ENCODE measurements around the gene PDE4D. TPM values are rescaled to one million over a fixed set of nuclear protein-coding genes. Genes with fewer than 3 reads are reported as not detected.

The PDE4D gene
- total and polyA plus RNA-seq, 10 of the 15 experiments (the other 5 are each of a cell fraction or from before 2014, with no cell fraction given) = 0.87 to 4.1 (median 2.2) TPM

DNA sequence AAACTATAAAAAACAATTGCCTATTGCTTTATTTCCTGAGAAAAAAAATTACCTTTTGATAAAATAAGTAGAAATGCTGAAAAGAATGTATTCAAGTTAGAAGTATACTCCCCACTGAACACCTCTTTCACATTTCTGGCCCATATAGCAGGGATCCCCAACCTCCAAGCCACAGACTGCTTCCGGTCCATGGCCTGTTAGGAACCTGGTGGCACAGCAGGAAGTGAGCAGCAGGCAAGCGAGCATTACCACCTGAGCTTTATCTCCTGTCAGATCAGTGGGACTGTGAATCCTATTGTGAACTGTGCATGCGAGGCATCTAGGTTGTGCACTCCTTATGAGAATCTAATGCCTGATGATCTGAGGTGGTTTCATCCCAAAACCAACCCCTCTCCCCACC lies 746.8 kb downstream of the PDE4D start:
- RAD21 ChIA-PET (ENCODE audit: unreplicated experiment) = no interaction called here
- BruUV-seq (replicated peaks) = no TSS peak
- 51% methylated on average over 3 of the region's 3 CpGs for WGBS (ENCODE audit: insufficient coverage, insufficient replicate concordance, low lambda C conversion rate, missing lambda C conversion rate)
- no peak overlapping the region for H3K4me2 ChIP-seq (ENCODE audit: control insufficient read depth, insufficient read depth)
- H3K36me3 ChIP-seq (ENCODE audit: control insufficient read depth in 2 of 2, insufficient read depth in 2 of 2, low read length in 1 of 2) = no peaks in the 10 kb centered on the region
- SMC1A ChIA-PET (ENCODE audit: uncharacterized antibody, unreplicated experiment) = interaction anchor here (1.5 kb wide), 1 partner anchor 28 kb away, joined by 4 read pairs; no protein-coding TSS in a partner anchor
- H3K27ac ChIP-seq (ENCODE audit: control insufficient read depth, insufficient read depth) = no peak overlapping the region
- CTCF ChIA-PET = no interaction called here
- H3K27me3 ChIP-seq (replicated peaks in 1 of 2; ENCODE audit: control insufficient read depth in 2 of 2, insufficient read depth in 2 of 2, low read length in 1 of 2) = no peaks in the 10 kb centered on the region
- H4K20me1 ChIP-seq (ENCODE audit: control insufficient read depth, insufficient read depth) = no peaks in the 10 kb centered on the region
- H3K4me1 ChIP-seq (ENCODE audit: control insufficient read depth, insufficient read depth, low read length) = peaks cover 7% of the 10 kb centered on the region; the same call in 1 of the 2 replicates
- no peaks in the 10 kb centered on the region for H3K79me2 ChIP-seq (ENCODE audit: control insufficient read depth, insufficient read depth, low read length)
- H2AFZ ChIP-seq (ENCODE audit: control insufficient read depth, low read depth, low read length) = no peak overlapping the region
- FAIRE-seq = no peak
- no peak for DNase-seq (ENCODE audit: low read depth, low spot score)
- POLR2A ChIA-PET = no interaction called here
- no peak overlapping the region for H3K4me3 ChIP-seq
- intact Hi-C loops (cut with micrococcal nuclease; ENCODE audit: unreplicated experiment) = no loop called here
- in situ Hi-C loops (cut with MboI) = no loop called here
- no peak overlapping the region for H3K9ac ChIP-seq (ENCODE audit: control insufficient read depth, insufficient read depth, low read length)
- ATAC-seq = no peak
- H3K9me3 ChIP-seq (replicated peaks; ENCODE audit: control insufficient read depth, insufficient read depth, low read length) = no peaks in the 10 kb centered on the region
- no peak for TF ChIP-seq MYC (IDR thresholded peaks at IDR 0.05; ENCODE audit: insufficient read depth, insufficient read length, insufficient replicate concordance, low read length, severe bottlenecking)
- TF ChIP-seq IRF4 (IDR thresholded peaks at IDR 0.05; ENCODE audit: low read depth, low read length) = no peak
- TF ChIP-seq CBFB (IDR thresholded peaks at IDR 0.05; ENCODE audit: low read depth) = no peak
- TF ChIP-seq, protein P1, sequence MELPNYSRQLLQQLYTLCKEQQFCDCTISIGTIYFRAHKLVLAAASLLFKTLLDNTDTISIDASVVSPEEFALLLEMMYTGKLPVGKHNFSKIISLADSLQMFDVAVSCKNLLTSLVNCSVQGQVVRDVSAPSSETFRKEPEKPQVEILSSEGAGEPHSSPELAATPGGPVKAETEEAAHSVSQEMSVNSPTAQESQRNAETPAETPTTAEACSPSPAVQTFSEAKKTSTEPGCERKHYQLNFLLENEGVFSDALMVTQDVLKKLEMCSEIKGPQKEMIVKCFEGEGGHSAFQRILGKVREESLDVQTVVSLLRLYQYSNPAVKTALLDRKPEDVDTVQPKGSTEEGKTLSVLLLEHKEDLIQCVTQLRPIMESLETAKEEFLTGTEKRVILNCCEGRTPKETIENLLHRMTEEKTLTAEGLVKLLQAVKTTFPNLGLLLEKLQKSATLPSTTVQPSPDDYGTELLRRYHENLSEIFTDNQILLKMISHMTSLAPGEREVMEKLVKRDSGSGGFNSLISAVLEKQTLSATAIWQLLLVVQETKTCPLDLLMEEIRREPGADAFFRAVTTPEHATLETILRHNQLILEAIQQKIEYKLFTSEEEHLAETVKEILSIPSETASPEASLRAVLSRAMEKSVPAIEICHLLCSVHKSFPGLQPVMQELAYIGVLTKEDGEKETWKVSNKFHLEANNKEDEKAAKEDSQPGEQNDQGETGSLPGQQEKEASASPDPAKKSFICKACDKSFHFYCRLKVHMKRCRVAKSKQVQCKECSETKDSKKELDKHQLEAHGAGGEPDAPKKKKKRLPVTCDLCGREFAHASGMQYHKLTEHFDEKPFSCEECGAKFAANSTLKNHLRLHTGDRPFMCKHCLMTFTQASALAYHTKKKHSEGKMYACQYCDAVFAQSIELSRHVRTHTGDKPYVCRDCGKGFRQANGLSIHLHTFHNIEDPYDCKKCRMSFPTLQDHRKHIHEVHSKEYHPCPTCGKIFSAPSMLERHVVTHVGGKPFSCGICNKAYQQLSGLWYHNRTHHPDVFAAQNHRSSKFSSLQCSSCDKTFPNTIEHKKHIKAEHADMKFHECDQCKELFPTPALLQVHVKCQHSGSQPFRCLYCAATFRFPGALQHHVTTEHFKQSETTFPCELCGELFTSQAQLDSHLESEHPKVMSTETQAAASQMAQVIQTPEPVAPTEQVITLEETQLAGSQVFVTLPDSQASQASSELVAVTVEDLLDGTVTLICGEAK (IDR thresholded peaks at IDR 0.05; ENCODE audit: borderline replicate concordance) = no peak
- TF ChIP-seq, protein P2, sequence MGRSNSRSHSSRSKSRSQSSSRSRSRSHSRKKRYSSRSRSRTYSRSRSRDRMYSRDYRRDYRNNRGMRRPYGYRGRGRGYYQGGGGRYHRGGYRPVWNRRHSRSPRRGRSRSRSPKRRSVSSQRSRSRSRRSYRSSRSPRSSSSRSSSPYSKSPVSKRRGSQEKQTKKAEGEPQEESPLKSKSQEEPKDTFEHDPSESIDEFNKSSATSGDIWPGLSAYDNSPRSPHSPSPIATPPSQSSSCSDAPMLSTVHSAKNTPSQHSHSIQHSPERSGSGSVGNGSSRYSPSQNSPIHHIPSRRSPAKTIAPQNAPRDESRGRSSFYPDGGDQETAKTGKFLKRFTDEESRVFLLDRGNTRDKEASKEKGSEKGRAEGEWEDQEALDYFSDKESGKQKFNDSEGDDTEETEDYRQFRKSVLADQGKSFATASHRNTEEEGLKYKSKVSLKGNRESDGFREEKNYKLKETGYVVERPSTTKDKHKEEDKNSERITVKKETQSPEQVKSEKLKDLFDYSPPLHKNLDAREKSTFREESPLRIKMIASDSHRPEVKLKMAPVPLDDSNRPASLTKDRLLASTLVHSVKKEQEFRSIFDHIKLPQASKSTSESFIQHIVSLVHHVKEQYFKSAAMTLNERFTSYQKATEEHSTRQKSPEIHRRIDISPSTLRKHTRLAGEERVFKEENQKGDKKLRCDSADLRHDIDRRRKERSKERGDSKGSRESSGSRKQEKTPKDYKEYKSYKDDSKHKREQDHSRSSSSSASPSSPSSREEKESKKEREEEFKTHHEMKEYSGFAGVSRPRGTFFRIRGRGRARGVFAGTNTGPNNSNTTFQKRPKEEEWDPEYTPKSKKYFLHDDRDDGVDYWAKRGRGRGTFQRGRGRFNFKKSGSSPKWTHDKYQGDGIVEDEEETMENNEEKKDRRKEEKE (IDR thresholded peaks at IDR 0.05) = no peak
- no peak for TF ChIP-seq SMAD5 (IDR thresholded peaks at IDR 0.05; ENCODE audit: low read depth)
- TF ChIP-seq, protein P3, sequence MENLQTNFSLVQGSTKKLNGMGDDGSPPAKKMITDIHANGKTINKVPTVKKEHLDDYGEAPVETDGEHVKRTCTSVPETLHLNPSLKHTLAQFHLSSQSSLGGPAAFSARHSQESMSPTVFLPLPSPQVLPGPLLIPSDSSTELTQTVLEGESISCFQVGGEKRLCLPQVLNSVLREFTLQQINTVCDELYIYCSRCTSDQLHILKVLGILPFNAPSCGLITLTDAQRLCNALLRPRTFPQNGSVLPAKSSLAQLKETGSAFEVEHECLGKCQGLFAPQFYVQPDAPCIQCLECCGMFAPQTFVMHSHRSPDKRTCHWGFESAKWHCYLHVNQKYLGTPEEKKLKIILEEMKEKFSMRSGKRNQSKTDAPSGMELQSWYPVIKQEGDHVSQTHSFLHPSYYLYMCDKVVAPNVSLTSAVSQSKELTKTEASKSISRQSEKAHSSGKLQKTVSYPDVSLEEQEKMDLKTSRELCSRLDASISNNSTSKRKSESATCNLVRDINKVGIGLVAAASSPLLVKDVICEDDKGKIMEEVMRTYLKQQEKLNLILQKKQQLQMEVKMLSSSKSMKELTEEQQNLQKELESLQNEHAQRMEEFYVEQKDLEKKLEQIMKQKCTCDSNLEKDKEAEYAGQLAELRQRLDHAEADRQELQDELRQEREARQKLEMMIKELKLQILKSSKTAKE (IDR thresholded peaks at IDR 0.05; ENCODE audit: low read depth, poor library complexity, severe bottlenecking) = no peak
- TF ChIP-seq ZNF217 (IDR thresholded peaks at IDR 0.05) = no peak
- no peak for TF ChIP-seq TCF3 (IDR thresholded peaks at IDR 0.05; ENCODE audit: borderline replicate concordance, insufficient read depth, low read depth, low read length)
- no peak for TF ChIP-seq CHD1 (IDR thresholded peaks at IDR 0.05; ENCODE audit: low read depth, low read length)
- TF ChIP-seq SRF (IDR thresholded peaks at IDR 0.05; ENCODE audit: low read depth in 2 of 2, low read length in 2 of 2) = no peak
- TF ChIP-seq, protein P4, sequence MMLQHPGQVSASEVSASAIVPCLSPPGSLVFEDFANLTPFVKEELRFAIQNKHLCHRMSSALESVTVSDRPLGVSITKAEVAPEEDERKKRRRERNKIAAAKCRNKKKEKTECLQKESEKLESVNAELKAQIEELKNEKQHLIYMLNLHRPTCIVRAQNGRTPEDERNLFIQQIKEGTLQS (IDR thresholded peaks at IDR 0.05; ENCODE audit: borderline replicate concordance, extremely low read depth, low read depth, low read length) = no peak
- TF ChIP-seq IRF3 (IDR thresholded peaks at IDR 0.05) = no peak
- no peak for TF ChIP-seq MTA3 (IDR thresholded peaks at IDR 0.05; ENCODE audit: borderline replicate concordance, low read length)

Data from GM12878 (cell line).